ENCODE results near the gene TEKT5. TPM values are rescaled to one million over a fixed set of nuclear protein-coding genes. Genes with fewer than 3 reads are reported as not detected.

TEKT5 gene
- total RNA-seq, 1 donor from 2014 or later = not detected

DNA sequence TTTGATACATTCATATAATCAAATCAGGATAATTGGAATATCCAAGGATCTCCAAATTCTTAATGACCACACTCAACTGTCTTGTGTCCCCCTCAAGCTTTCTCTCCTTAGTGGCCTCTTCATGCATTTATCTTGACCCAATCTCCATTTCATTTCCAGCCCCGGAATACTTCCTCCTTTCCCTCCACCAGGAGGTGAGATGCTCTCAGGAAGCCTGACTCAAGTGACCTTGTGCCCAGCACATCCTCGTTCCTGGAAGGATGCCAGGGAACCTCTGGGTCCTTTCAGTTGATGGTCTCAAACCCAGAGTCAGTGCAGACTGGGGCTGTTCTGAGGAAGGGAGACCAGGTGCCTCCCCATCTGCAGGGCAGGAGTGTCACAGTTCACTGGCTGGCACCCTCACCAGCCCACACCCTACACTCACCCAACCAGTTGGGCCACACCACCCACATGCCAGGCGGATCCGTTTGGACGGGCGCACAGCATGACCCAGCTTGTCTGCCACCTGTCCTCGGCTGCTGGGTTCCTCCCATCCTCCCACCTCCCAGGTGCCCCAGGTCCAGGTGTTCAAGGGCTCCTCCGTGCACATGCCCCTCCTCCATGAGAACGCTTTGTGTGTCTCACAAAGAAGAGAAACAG, 100.3 kb downstream of the TEKT5 start:
- no peak overlapping the region for H3K27ac Mint-ChIP-seq (ENCODE audit: unreplicated experiment)
- no peak for DNase-seq (ENCODE audit: extremely low spot score, unreplicated experiment)
- H3K9me3 Mint-ChIP-seq (ENCODE audit: unreplicated experiment) = no peaks in the 10 kb centered on the region
- peaks cover 24% of the 10 kb centered on the region for H3K27me3 Mint-ChIP-seq (ENCODE audit: unreplicated experiment)
- H3K4me3 Mint-ChIP-seq (ENCODE audit: unreplicated experiment) = no peak overlapping the region
- TF ChIP-seq, protein P1, sequence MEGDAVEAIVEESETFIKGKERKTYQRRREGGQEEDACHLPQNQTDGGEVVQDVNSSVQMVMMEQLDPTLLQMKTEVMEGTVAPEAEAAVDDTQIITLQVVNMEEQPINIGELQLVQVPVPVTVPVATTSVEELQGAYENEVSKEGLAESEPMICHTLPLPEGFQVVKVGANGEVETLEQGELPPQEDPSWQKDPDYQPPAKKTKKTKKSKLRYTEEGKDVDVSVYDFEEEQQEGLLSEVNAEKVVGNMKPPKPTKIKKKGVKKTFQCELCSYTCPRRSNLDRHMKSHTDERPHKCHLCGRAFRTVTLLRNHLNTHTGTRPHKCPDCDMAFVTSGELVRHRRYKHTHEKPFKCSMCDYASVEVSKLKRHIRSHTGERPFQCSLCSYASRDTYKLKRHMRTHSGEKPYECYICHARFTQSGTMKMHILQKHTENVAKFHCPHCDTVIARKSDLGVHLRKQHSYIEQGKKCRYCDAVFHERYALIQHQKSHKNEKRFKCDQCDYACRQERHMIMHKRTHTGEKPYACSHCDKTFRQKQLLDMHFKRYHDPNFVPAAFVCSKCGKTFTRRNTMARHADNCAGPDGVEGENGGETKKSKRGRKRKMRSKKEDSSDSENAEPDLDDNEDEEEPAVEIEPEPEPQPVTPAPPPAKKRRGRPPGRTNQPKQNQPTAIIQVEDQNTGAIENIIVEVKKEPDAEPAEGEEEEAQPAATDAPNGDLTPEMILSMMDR (IDR thresholded peaks at IDR 0.05) = no peak
- H3K36me3 Mint-ChIP-seq (ENCODE audit: unreplicated experiment) = no peaks in the 10 kb centered on the region
- no peaks in the 10 kb centered on the region for H3K4me1 Mint-ChIP-seq (ENCODE audit: unreplicated experiment)

DNA sequence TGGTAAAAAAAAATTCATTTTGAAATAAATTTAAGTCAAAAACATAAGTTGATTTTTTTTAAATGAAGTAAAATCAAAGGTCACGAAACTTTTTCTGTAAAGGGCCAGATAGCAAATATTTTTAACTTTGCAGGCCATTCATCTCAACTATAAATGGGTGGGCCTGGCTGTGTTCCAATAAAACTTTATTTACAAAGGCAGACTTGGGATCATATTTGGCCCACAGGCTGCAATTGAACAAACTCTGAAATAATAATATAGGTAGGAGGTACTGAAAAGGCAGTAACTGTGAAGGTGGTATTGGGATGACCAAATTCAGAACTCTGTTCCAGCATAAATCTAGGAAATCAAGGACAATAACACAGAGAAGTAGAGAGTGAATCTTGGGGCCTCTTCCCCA, 102.1 kb downstream of the TEKT5 start:
- Mint-ChIP-seq H3K36me3 (ENCODE audit: unreplicated experiment) (no peaks in the 10 kb centered on the region), H3K4me1 (ENCODE audit: unreplicated experiment) (no peaks in the 10 kb centered on the region), H3K4me3 (ENCODE audit: unreplicated experiment) (no peak overlapping the region), H3K27me3 (ENCODE audit: unreplicated experiment) (peaks cover 39% of the 10 kb centered on the region), H3K27ac (ENCODE audit: unreplicated experiment) (no peak overlapping the region), H3K9me3 (ENCODE audit: unreplicated experiment) (no peaks in the 10 kb centered on the region)
- TF ChIP-seq, protein P1 (IDR thresholded peaks at IDR 0.05) = no peak
- DNase-seq (ENCODE audit: extremely low spot score, unreplicated experiment) = no peak

DNA sequence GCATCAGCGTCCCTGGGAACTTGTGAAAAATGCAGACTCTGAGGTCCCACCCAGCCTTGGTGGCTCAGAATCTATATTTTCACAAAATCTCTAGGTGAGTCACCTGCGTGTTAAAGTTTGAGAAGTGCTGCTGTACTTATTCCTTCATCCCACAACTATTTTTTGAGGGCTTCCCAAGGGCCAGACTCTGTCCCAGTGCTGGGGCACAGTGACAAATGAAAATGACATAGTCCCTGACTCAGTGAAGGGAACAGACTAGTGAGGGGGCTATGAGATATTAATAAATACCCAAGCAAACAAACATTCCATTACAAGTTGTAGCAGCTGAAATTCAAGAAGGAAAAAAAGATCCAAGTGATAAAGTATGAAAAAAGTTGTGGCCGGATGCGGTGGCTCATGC, 104.4 kb downstream of the TEKT5 start:
- H3K4me3 Mint-ChIP-seq (ENCODE audit: unreplicated experiment) = no peak overlapping the region
- no peak for DNase-seq (ENCODE audit: extremely low spot score, unreplicated experiment)
- no peaks in the 10 kb centered on the region for H3K36me3 Mint-ChIP-seq (ENCODE audit: unreplicated experiment)
- peaks cover 39% of the 10 kb centered on the region for H3K27me3 Mint-ChIP-seq (ENCODE audit: unreplicated experiment)
- TF ChIP-seq, protein P1 (IDR thresholded peaks at IDR 0.05) = no peak
- H3K27ac Mint-ChIP-seq (ENCODE audit: unreplicated experiment) = no peak overlapping the region
- no peaks in the 10 kb centered on the region for H3K4me1 Mint-ChIP-seq (ENCODE audit: unreplicated experiment)
- H3K9me3 Mint-ChIP-seq (ENCODE audit: unreplicated experiment) = no peaks in the 10 kb centered on the region

DNA sequence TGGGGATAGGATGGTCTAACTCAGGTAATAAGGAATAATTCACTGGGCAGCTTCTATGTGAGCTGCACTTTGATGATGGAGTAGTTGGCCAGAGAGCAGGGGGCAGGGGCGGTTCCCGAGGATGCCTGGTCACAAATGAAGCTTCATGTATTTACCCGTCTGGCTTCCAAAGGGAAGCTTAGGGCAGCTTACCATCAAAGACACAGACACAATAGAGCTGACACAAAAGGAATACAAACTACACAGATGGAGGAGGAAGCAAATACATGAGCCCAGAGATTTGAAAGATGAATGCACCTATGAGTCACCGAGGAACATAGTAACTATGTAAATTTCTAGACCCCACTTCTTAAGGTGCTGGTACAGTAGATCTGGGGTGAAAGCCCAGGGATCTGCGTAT, 105.6 kb downstream of the TEKT5 start:
- TF ChIP-seq, protein P1 (IDR thresholded peaks at IDR 0.05) = no peak
- Mint-ChIP-seq H3K27me3 (ENCODE audit: unreplicated experiment) (peaks cover 37% of the 10 kb centered on the region), H3K27ac (ENCODE audit: unreplicated experiment) (no peak overlapping the region), H3K4me3 (ENCODE audit: unreplicated experiment) (no peak overlapping the region), H3K4me1 (ENCODE audit: unreplicated experiment) (peaks cover 2% of the 10 kb centered on the region), H3K36me3 (ENCODE audit: unreplicated experiment) (no peaks in the 10 kb centered on the region), H3K9me3 (ENCODE audit: unreplicated experiment) (no peaks in the 10 kb centered on the region)
- DNase-seq (ENCODE audit: extremely low spot score, unreplicated experiment) = no peak

DNA sequence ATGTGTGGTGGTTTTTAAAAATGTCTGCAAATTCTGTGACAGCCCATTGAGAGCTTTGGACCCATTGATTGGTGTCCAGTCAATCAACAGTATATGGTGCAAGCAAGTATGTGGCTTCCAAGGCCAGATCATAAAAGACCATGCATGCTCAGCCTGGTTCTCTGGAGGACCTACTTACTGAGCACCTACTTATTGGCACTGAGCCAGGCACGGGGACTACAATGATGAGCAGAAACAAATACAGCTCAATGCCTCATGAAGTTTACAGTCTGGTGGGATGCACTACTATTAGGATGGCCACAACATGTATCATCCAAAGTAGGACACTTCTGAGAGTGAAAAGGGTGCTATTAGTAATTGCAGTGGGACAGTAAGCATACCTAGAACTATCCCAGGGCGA, 107.1 kb downstream of the TEKT5 start:
- Mint-ChIP-seq H3K27me3 (ENCODE audit: unreplicated experiment) (peaks cover 44% of the 10 kb centered on the region), H3K4me3 (ENCODE audit: unreplicated experiment) (no peak overlapping the region), H3K36me3 (ENCODE audit: unreplicated experiment) (no peaks in the 10 kb centered on the region), H3K9me3 (ENCODE audit: unreplicated experiment) (no peaks in the 10 kb centered on the region), H3K27ac (ENCODE audit: unreplicated experiment) (no peak overlapping the region), H3K4me1 (ENCODE audit: unreplicated experiment) (peaks cover 2% of the 10 kb centered on the region)
- TF ChIP-seq, protein P1 (IDR thresholded peaks at IDR 0.05) = no peak
- DNase-seq (ENCODE audit: extremely low spot score, unreplicated experiment) = no peak

Measured in osteocyte (in vitro differentiated cells).